HEK293 (cell line): Measurements from ENCODE around the gene VPS51.

Source experiments
- ZBTB7A ChIP-seq: fragments of 450-650 bp; formaldehyde crosslinking; IDR thresholded peaks from 2 replicates; pipeline ENCODE4 v1.5.1; 2016; ENCODE audit warnings: low read depth, missing biosample characterization, missing genetic modification characterization
- ZBTB8A ChIP-seq: fragments of 450-650 bp; formaldehyde crosslinking; IDR thresholded peaks from 2 replicates; pipeline ENCODE4 v1.5.1; 2016; ENCODE audit warnings: missing biosample characterization, missing genetic modification characterization
- ZNF266 ChIP-seq: fragments of 450-650 bp; formaldehyde crosslinking; IDR thresholded peaks from 2 replicates; pipeline ENCODE4 v1.5.1; 2016; ENCODE audit warnings: missing biosample characterization, missing genetic modification characterization, low read depth
- ZNF274 ChIP-seq, 2 experiments: fragments of 200-500 bp in 1 of 2; fragments of 450-650 bp in 1 of 2; sonication (Bioruptor generic) in 1 of 2; formaldehyde crosslinking in 1 of 2; IDR thresholded peaks; 2 replicates each; pipeline versions ENCODE4 v1.5.1 to v1.6.1; 2014 to 2016; ENCODE audit warnings: borderline replicate concordance in 1 of 2, inconsistent platforms in 1 of 2, low read length in 1 of 2, missing biosample characterization in 1 of 2, missing genetic modification characterization in 1 of 2
- ZNF324 ChIP-seq: fragments of 450-650 bp; formaldehyde crosslinking; IDR thresholded peaks from 2 replicates; pipeline ENCODE4 v1.5.1; 2016; ENCODE audit warnings: missing biosample characterization, missing genetic modification characterization
- ZNF548 ChIP-seq: fragments of 450-650 bp; formaldehyde crosslinking; IDR thresholded peaks from 2 replicates; pipeline ENCODE4 v1.5.1; 2016; ENCODE audit warnings: missing biosample characterization, missing genetic modification characterization
- TF ChIP-seq, protein P1 (sequence below): fragments of 450-650 bp; formaldehyde crosslinking; IDR thresholded peaks from 2 replicates; pipeline ENCODE4 v1.5.1; 2016; ENCODE audit warnings: missing biosample characterization, missing genetic modification characterization

DNA sequence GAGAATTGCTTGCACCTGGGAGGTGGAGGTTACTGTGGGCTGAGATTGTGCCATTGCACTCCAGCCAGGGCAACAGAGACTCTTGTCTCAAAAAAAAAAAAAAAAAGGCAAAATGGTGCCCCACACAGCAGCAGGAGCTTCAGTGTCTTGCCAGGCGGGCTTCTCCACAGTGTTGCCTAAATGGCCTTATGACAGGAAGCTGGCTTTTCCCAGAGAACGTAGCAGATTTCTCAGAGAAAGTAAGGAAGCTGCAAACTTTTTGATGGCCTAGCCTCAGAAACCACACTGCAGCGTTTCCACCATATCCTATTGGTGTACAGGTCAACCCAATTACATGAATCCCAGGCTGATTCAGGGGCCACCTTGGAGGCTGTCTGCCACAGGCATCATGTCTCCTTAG, 61.3 kb downstream of the VPS51 start:
- TF ChIP-seq, protein P1, sequence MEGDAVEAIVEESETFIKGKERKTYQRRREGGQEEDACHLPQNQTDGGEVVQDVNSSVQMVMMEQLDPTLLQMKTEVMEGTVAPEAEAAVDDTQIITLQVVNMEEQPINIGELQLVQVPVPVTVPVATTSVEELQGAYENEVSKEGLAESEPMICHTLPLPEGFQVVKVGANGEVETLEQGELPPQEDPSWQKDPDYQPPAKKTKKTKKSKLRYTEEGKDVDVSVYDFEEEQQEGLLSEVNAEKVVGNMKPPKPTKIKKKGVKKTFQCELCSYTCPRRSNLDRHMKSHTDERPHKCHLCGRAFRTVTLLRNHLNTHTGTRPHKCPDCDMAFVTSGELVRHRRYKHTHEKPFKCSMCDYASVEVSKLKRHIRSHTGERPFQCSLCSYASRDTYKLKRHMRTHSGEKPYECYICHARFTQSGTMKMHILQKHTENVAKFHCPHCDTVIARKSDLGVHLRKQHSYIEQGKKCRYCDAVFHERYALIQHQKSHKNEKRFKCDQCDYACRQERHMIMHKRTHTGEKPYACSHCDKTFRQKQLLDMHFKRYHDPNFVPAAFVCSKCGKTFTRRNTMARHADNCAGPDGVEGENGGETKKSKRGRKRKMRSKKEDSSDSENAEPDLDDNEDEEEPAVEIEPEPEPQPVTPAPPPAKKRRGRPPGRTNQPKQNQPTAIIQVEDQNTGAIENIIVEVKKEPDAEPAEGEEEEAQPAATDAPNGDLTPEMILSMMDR (tag by site-specific recombination): no peak
- TF ChIP-seq ZNF548 (no peak), ZNF274 (IDR thresholded peaks at IDR 0.05; ENCODE audit: low read length) (no peak), ZNF274 (tag by site-specific recombination; IDR thresholded peaks at IDR 0.05; ENCODE audit: borderline replicate concordance) (no peak), ZBTB7A (no peak), ZNF324 (no peak), ZNF266 (tag by site-specific recombination) (no peak), ZBTB8A (tag by site-specific recombination) (no peak)
